SIG-M5 (cell line): ENCODE data around the gene CYP26C1.

Experiments used
- DNase-seq: peaks from one replicate; lab custom pipeline; 2025; lab: John Stamatoyannopoulos, UW

Gene CYP26C1

GRCh38 chr10:93064874-93065660 is 4.5 kb downstream of the CYP26C1 start:
- DNase-seq: no peak

- no peak for DNase-seq
These were observed 5.3 kb downstream of the CYP26C1 start for GRCh38 chr10:93065675-93066543.

- DNase-seq: no peak
These were observed 5.9 kb downstream of the CYP26C1 start for GRCh38 chr10:93066544-93066913.

GRCh38 chr10:93067443-93068365 is 7.1 kb downstream of the CYP26C1 start:
- no peak for DNase-seq

GRCh38 chr10:93068411-93069244 is 8.0 kb downstream of the CYP26C1 start:
- no peak for DNase-seq

- DNase-seq: no peak
These were observed 8.6 kb downstream of the CYP26C1 start for GRCh38 chr10:93069245-93069561.

- DNase-seq: no peak
These were observed 10.0 kb downstream of the CYP26C1 start for GRCh38 chr10:93070378-93071176.

- DNase-seq: no peak
These were observed 10.5 kb downstream of the CYP26C1 start for GRCh38 chr10:93071177-93071472.

GRCh38 chr10:93071674-93072224 is 11.2 kb downstream of the CYP26C1 start:
- no peak for DNase-seq

- no peak for DNase-seq
These were observed 11.7 kb downstream of the CYP26C1 start for GRCh38 chr10:93072225-93072712.

GRCh38 chr10:93072713-93073538 is 12.3 kb downstream of the CYP26C1 start:
- no peak for DNase-seq

GRCh38 chr10:93073539-93074146 is 13.0 kb downstream of the CYP26C1 start, which contains the start of gene CYP26A1:
TSS of gene CYP26A1 (plus strand) at chr10:93073893. CDS start at chr10:93073935, 42 bp downstream.
- no peak for DNase-seq

GRCh38 chr10:93074147-93074596 is 13.6 kb downstream of the CYP26C1 start:
- DNase-seq: no peak

GRCh38 chr10:93074597-93075368 is 14.2 kb downstream of the CYP26C1 start:
- DNase-seq: no peak

GRCh38 chr10:93075369-93076221 is 15.0 kb downstream of the CYP26C1 start:
- DNase-seq: no peak

GRCh38 chr10:93076871-93077270 is 16.3 kb downstream of the CYP26C1 start:
- DNase-seq: no peak

- no peak for DNase-seq
These were observed 17.3 kb downstream of the CYP26C1 start for GRCh38 chr10:93077860-93078337.
